Testis (tissue), 3 donors: Measurements from ENCODE around the gene SHCBP1. TPM values are rescaled to one million over a fixed set of nuclear protein-coding genes. Genes with fewer than 3 reads are reported as not detected.

ENCODE experiments used
- DNase-seq: peaks from one replicate; pipeline ENCODE4 v3.0.0-alpha.2; 2019
- H3K27ac ChIP-seq, 2 donors: fragments of 200-600 bp; sonication (generic); one replicate each; pipeline ENCODE4 v1.5.1; 2019
- H3K27me3 ChIP-seq: fragments of 200-600 bp; sonication (generic); one replicate; pipeline ENCODE4 v1.5.1; 2019
- H3K36me3 ChIP-seq: fragments of 200-600 bp; sonication (generic); one replicate; pipeline ENCODE4 v1.5.1; 2017; ENCODE audit warnings: low read depth; ENCODE audit errors: missing control alignments
- H3K4me1 ChIP-seq: fragments of 200-600 bp; sonication (generic); one replicate; pipeline ENCODE4 v1.5.1; 2019
- H3K4me3 ChIP-seq, 2 donors: fragments of 200-600 bp; sonication (generic); one replicate each; pipeline ENCODE4 v1.5.1; 2017 to 2019
- H3K9me3 ChIP-seq: fragments of 200-600 bp; sonication (generic); one replicate; pipeline ENCODE4 v1.5.1; 2017
- CTCF ChIP-seq, 3 experiments: fragments of 450-650 bp in 2 of 3; fragments of 200-600 bp in 1 of 3; sonication (generic) in 1 of 3; IDR thresholded peaks; one replicate each; pipeline ENCODE4 v1.5.1; 2016 to 2019; ENCODE audit warnings: antibody characterized with exemption in 3 of 3, mild to moderate bottlenecking in 2 of 3, moderate library complexity in 1 of 3
- POLR2A ChIP-seq: fragments of 450-650 bp; IDR thresholded peaks from one replicate; pipeline ENCODE4 v1.6.1; 2017; ENCODE audit warnings: antibody characterized with exemption, mild to moderate bottlenecking, moderate library complexity
- WGBS, 2 donors: methylation state at CpG; one replicate each; pipeline ENCODE4 v1.1.5; 2018; 5-methylcytosine and 5-hydroxymethylcytosine counted together
- intact Hi-C: fragments of 100-400 bp; cut with DNase I; formaldehyde crosslinking; loops from one replicate; pipeline ENCODE4 v1.15.1; 2023; ENCODE audit warnings: low total_unique reads
- polyA plus RNA-seq: library from polyadenylated mRNA; stranded (reverse); fragments of 350-450 nt; fragmentation: Illumina TruSeq; extraction: RNeasy Lipid Tissue Mini Kit (QIAGEN cat#74804); gene quantifications from one replicate; pipeline ENCODE4 v1.2.3, GENCODE V29; 2014; ENCODE audit warnings: low read depth, low replicate concordance; ENCODE audit not compliant: insufficient read depth
- total RNA-seq, 2 donors: library from RNA; depleted of rRNA; stranded (reverse); fragments of >200 nt; gene quantifications; one replicate each; pipeline ENCODE4 v1.2.3, GENCODE V29; 2016

Gene SHCBP1
- total and polyA plus RNA-seq, 3 donors from 2014 or later, result 10.4 to 23.7 (median 14.7) TPM

GRCh38 chr16:46621934-46622676 lies 926 bp upstream of the SHCBP1 start:
- Histone ChIP-seq H3K4me3 (no peak overlapping the region), H3K9me3 (no peaks in the 10 kb centered on the region), H3K36me3 (no peaks in the 10 kb centered on the region), H3K27ac (no peak overlapping the region), H3K4me1 (no peaks in the 10 kb centered on the region), H3K27me3 (no peaks in the 10 kb centered on the region)
- WGBS, 2 donors, result 80 to 84% methylated on average over 6 to 7 of the region's 7 CpGs
- intact Hi-C loops, result no loop called here
- TF ChIP-seq POLR2A (no peak), CTCF (IDR thresholded peaks at IDR 0.05) (no peak)
- DNase-seq, result no peak

- intact Hi-C loops, result no loop called here
- DNase-seq, result no peak
These were observed 743 bp downstream of the SHCBP1 start for GRCh38 chr16:46620266-46621005.

GRCh38 chr16:46618516-46618915 lies 2.7 kb downstream of the SHCBP1 start:
- H3K27ac ChIP-seq, result no peak overlapping the region
- no peaks in the 10 kb centered on the region for H3K27me3 ChIP-seq
- H3K36me3 ChIP-seq, result no peaks in the 10 kb centered on the region
- DNase-seq, result no peak
- intact Hi-C loops, result no loop called here
- H3K9me3 ChIP-seq, result no peaks in the 10 kb centered on the region
- WGBS, 2 donors, result 85 to 93% methylated on average over 4 of the region's 4 CpGs
- no peaks in the 10 kb centered on the region for H3K4me1 ChIP-seq
- TF ChIP-seq CTCF (IDR thresholded peaks at IDR 0.05), result no peak
- no peak overlapping the region for H3K4me3 ChIP-seq

More at GRCh38 chr16:46620266-46621005, 743 bp downstream of the SHCBP1 start:
- Histone ChIP-seq H3K4me1 (no peaks in the 10 kb centered on the region), H3K4me3 (peak overlapping the region; percentile 59 to 72), H3K36me3 (no peaks in the 10 kb centered on the region), H3K27ac (no peak overlapping the region), H3K9me3 (no peaks in the 10 kb centered on the region), H3K27me3 (no peaks in the 10 kb centered on the region)
- TF ChIP-seq CTCF (IDR thresholded peaks at IDR 0.05) (no peak), POLR2A (no peak)
- WGBS, 2 donors, result 6% methylated on average over 11 of the region's 11 CpGs

- Histone ChIP-seq H3K4me3 (no peak overlapping the region), H3K27me3 (no peaks in the 10 kb centered on the region), H3K27ac (no peak overlapping the region), H3K36me3 (no peaks in the 10 kb centered on the region), H3K4me1 (no peaks in the 10 kb centered on the region), H3K9me3 (no peaks in the 10 kb centered on the region)
- no peak for DNase-seq
- TF ChIP-seq CTCF (IDR thresholded peaks at IDR 0.05) (no peak), POLR2A (no peak)
- intact Hi-C loops, result no loop called here
- WGBS, 2 donors, result 61 to 69% methylated on average over 4 of the region's 4 CpGs
These were observed 7.2 kb downstream of the SHCBP1 start for GRCh38 chr16:46614006-46614405.
